Activated T-helper 2 cell treated with anti-CD3 and anti-CD28 coated beads, Interferon-gamma antibody, Interleukin-2, Interleukin-4, amounts not matched to agents 10 μg/mL and 5 μg/mL and 100 μg/mL, durations not matched to agents 14 hours and 24 hours and 36 hours (primary cell): ENCODE data around the gene GPR39. TPM values are rescaled to one million over a fixed set of nuclear protein-coding genes. Genes with fewer than 3 reads are reported as not detected.

ENCODE experiments used
- DNase-seq: peaks from one replicate; pipeline ENCODE4 v3.0.0; 2021; ENCODE audit warnings: low spot score
- H3K27ac Mint-ChIP-seq: one replicate; pipeline ENCODE4 v1.8.0; 2021; ENCODE audit warnings: mixed read lengths
- H3K27me3 Mint-ChIP-seq: one replicate; pipeline ENCODE4 v1.8.0; 2021; ENCODE audit warnings: low read depth, mixed read lengths
- H3K36me3 Mint-ChIP-seq: one replicate; pipeline ENCODE4 v1.8.0; 2021; ENCODE audit warnings: low read depth, mixed read lengths
- H3K4me1 Mint-ChIP-seq: one replicate; pipeline ENCODE4 v1.8.0; 2021; ENCODE audit warnings: low read depth, mixed read lengths
- H3K4me3 Mint-ChIP-seq: one replicate; pipeline ENCODE4 v1.8.0; 2021; ENCODE audit warnings: low read depth, mild to moderate bottlenecking, moderate library complexity, mixed read lengths
- H3K9me3 Mint-ChIP-seq: one replicate; pipeline ENCODE4 v1.8.0; 2021; ENCODE audit warnings: mixed read lengths
- intact Hi-C: fragments of 100-400 bp; cut with micrococcal nuclease; formaldehyde crosslinking; loops from one replicate; pipeline ENCODE4 v1.15.1; 2023
- total RNA-seq: library from RNA; stranded (reverse); gene quantifications from 2 replicates; pipeline ENCODE4 v1.2.3, GENCODE V29; 2022

The GPR39 gene
- total RNA-seq, 1 donor from 2014 or later: not detected

- H3K36me3 Mint-ChIP-seq: no peaks in the 10 kb centered on the region
- intact Hi-C loops: loop anchor here (10.0 kb wide), 1 partner anchor 496 kb away; no protein-coding TSS in a partner anchor
- H3K27me3 Mint-ChIP-seq: no peaks in the 10 kb centered on the region
- no peak overlapping the region for H3K4me3 Mint-ChIP-seq
- H3K27ac Mint-ChIP-seq: no peak overlapping the region
- DNase-seq: no peak
- no peaks in the 10 kb centered on the region for H3K4me1 Mint-ChIP-seq
- no peaks in the 10 kb centered on the region for H3K9me3 Mint-ChIP-seq
Observed at GRCh38 chr2:132678483-132678882, 261.9 kb downstream of the GPR39 start.

GRCh38 chr2:132680544-132680943 is 263.9 kb downstream of the GPR39 start:
- Mint-ChIP-seq H3K27ac (no peak overlapping the region), H3K9me3 (no peaks in the 10 kb centered on the region), H3K4me1 (no peaks in the 10 kb centered on the region), H3K36me3 (no peaks in the 10 kb centered on the region), H3K27me3 (no peaks in the 10 kb centered on the region), H3K4me3 (no peak overlapping the region)
- no peak for DNase-seq
- intact Hi-C loops: no loop called here

- no peaks in the 10 kb centered on the region for H3K4me1 Mint-ChIP-seq
- no peak overlapping the region for H3K4me3 Mint-ChIP-seq
- H3K36me3 Mint-ChIP-seq: no peaks in the 10 kb centered on the region
- intact Hi-C loops: no loop called here
- no peaks in the 10 kb centered on the region for H3K9me3 Mint-ChIP-seq
- no peaks in the 10 kb centered on the region for H3K27me3 Mint-ChIP-seq
- no peak overlapping the region for H3K27ac Mint-ChIP-seq
- DNase-seq: no peak
Observed at GRCh38 chr2:132681766-132682165, 265.2 kb downstream of the GPR39 start.

GRCh38 chr2:132690664-132691303 is 274.2 kb downstream of the GPR39 start:
- no peaks in the 10 kb centered on the region for H3K36me3 Mint-ChIP-seq
- no peaks in the 10 kb centered on the region for H3K27me3 Mint-ChIP-seq
- DNase-seq: no peak
- no peak overlapping the region for H3K27ac Mint-ChIP-seq
- intact Hi-C loops: no loop called here
- H3K4me3 Mint-ChIP-seq: no peak overlapping the region
- peaks cover 3% of the 10 kb centered on the region for H3K9me3 Mint-ChIP-seq
- H3K4me1 Mint-ChIP-seq: no peaks in the 10 kb centered on the region

- peaks cover 3% of the 10 kb centered on the region for H3K9me3 Mint-ChIP-seq
- no peaks in the 10 kb centered on the region for H3K36me3 Mint-ChIP-seq
- no peaks in the 10 kb centered on the region for H3K27me3 Mint-ChIP-seq
- H3K4me1 Mint-ChIP-seq: no peaks in the 10 kb centered on the region
- intact Hi-C loops: no loop called here
- DNase-seq: no peak
- no peak overlapping the region for H3K27ac Mint-ChIP-seq
- no peak overlapping the region for H3K4me3 Mint-ChIP-seq
Observed at GRCh38 chr2:132691556-132691955, 275.0 kb downstream of the GPR39 start.

GRCh38 chr2:132692816-132693215 is 276.2 kb downstream of the GPR39 start:
- Mint-ChIP-seq H3K36me3 (no peaks in the 10 kb centered on the region), H3K27me3 (no peaks in the 10 kb centered on the region), H3K4me3 (no peak overlapping the region), H3K9me3 (peaks cover 3% of the 10 kb centered on the region), H3K4me1 (no peaks in the 10 kb centered on the region), H3K27ac (no peak overlapping the region)
- DNase-seq: no peak
- intact Hi-C loops: no loop called here
